Lower leg skin (tissue), 3 donors: Measurements from ENCODE around the gene BCL2L13.

Experiments used
- POLR2A ChIP-seq, 2 donors: fragments of 450-650 bp; IDR thresholded peaks; one replicate each; pipeline ENCODE4 v1.6.1; 2016 to 2017; ENCODE audit warnings: antibody characterized with exemption in 2 of 2, mild to moderate bottlenecking in 1 of 2, moderate library complexity in 1 of 2
- TF ChIP-seq, protein P1 (sequence below), 3 donors: fragments of 450-650 bp; IDR thresholded peaks; one replicate each; pipeline ENCODE4 v1.5.1; 2016; ENCODE audit warnings: antibody characterized with exemption in 3 of 3, mild to moderate bottlenecking in 3 of 3, moderate library complexity in 2 of 3

DNA sequence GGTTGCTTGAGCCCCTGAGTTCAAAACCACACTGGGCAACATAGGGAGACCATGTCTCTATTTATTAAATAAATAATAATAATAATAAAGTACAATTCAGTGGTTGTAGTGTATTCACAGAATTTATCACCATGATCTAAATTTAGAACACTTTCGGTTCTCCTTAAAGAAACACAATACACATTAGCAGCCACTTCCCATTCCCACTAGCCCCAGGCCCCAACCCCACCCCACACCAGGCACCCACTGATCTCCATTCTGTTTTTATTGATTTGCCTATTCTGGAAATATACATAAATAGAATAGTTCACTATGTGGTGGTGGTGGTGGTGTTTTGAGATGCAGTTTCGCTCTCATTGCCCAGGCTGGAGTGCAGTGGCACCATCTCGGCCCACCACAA is 45.7 kb downstream of the BCL2L13 start:
- TF ChIP-seq, protein P1, sequence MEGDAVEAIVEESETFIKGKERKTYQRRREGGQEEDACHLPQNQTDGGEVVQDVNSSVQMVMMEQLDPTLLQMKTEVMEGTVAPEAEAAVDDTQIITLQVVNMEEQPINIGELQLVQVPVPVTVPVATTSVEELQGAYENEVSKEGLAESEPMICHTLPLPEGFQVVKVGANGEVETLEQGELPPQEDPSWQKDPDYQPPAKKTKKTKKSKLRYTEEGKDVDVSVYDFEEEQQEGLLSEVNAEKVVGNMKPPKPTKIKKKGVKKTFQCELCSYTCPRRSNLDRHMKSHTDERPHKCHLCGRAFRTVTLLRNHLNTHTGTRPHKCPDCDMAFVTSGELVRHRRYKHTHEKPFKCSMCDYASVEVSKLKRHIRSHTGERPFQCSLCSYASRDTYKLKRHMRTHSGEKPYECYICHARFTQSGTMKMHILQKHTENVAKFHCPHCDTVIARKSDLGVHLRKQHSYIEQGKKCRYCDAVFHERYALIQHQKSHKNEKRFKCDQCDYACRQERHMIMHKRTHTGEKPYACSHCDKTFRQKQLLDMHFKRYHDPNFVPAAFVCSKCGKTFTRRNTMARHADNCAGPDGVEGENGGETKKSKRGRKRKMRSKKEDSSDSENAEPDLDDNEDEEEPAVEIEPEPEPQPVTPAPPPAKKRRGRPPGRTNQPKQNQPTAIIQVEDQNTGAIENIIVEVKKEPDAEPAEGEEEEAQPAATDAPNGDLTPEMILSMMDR (IDR thresholded peaks at IDR 0.05), result no peak
- no peak for TF ChIP-seq POLR2A (IDR thresholded peaks at IDR 0.05)
